ENCODE data around the gene TFCP2L1.
"Not testable (repeated sequence)": the region's sequence is repeated elsewhere in the genome, so short reads cannot be mapped to it uniquely, and the experiment has no call there.

The TFCP2L1 gene, protein sequence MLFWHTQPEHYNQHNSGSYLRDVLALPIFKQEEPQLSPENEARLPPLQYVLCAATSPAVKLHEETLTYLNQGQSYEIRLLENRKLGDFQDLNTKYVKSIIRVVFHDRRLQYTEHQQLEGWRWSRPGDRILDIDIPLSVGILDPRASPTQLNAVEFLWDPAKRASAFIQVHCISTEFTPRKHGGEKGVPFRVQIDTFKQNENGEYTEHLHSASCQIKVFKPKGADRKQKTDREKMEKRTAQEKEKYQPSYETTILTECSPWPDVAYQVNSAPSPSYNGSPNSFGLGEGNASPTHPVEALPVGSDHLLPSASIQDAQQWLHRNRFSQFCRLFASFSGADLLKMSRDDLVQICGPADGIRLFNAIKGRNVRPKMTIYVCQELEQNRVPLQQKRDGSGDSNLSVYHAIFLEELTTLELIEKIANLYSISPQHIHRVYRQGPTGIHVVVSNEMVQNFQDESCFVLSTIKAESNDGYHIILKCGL

DNA sequence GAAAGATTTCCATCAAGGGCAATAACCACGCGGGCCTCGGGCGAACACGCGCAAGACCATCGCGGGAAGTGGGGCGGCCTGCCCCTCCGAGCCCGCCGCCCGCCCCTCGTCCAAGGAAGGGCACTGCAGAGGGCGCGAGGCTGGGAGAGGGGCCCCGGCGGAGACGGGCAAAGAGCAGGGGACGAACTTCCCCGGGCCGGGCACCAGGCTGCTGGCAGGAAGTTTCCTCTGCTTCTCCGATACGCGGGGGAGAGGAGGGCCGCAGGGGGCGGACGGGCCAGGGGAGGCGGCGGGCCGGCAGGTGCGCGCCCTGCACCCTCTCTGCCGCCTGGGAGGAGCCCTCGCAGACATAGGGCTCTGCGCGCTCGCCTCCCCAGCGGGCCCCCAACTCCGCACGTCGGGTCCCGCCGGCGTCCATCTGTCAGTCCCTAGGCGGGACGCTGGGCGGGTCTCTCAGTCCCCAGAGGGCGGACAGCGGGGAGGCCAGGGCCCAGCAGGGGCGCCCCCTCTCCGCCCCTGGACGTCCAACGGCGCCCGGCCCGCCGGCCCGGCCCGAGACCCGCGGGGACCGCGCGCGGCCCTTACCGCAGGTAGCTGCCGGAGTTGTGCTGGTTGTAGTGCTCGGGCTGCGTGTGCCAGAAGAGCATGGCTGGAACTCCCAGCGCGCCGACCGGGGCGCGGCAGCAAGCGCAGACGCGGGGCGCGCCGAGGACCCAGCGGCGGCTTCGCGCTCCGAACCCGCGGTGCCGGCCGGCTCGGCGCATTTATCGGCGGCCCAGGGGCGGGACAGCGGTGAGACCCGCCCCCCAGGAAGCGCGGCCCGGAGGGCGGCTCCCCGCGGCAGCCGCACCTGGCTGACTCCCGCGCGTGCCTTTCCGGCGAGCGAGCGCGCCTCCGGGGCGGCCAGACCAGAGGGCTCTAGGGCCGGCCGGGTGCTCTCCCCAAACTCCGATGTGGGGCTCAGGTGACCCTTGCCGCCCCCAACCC is at the start of gene TFCP2L1:
TFCP2L1 (minus strand) TSS at position 740 of the 987 bp plus-strand sequence; CDS start at position 647, 93 bp downstream.
- H3K27ac ChIP-seq = no peak within 1 kb of the TSS
- TF ChIP-seq ZFX (IDR thresholded peaks at IDR 0.05) = no peak
- TF ChIP-seq, protein P1, sequence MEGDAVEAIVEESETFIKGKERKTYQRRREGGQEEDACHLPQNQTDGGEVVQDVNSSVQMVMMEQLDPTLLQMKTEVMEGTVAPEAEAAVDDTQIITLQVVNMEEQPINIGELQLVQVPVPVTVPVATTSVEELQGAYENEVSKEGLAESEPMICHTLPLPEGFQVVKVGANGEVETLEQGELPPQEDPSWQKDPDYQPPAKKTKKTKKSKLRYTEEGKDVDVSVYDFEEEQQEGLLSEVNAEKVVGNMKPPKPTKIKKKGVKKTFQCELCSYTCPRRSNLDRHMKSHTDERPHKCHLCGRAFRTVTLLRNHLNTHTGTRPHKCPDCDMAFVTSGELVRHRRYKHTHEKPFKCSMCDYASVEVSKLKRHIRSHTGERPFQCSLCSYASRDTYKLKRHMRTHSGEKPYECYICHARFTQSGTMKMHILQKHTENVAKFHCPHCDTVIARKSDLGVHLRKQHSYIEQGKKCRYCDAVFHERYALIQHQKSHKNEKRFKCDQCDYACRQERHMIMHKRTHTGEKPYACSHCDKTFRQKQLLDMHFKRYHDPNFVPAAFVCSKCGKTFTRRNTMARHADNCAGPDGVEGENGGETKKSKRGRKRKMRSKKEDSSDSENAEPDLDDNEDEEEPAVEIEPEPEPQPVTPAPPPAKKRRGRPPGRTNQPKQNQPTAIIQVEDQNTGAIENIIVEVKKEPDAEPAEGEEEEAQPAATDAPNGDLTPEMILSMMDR (conservative IDR thresholded peaks at IDR 0.05) = no peak

DNA sequence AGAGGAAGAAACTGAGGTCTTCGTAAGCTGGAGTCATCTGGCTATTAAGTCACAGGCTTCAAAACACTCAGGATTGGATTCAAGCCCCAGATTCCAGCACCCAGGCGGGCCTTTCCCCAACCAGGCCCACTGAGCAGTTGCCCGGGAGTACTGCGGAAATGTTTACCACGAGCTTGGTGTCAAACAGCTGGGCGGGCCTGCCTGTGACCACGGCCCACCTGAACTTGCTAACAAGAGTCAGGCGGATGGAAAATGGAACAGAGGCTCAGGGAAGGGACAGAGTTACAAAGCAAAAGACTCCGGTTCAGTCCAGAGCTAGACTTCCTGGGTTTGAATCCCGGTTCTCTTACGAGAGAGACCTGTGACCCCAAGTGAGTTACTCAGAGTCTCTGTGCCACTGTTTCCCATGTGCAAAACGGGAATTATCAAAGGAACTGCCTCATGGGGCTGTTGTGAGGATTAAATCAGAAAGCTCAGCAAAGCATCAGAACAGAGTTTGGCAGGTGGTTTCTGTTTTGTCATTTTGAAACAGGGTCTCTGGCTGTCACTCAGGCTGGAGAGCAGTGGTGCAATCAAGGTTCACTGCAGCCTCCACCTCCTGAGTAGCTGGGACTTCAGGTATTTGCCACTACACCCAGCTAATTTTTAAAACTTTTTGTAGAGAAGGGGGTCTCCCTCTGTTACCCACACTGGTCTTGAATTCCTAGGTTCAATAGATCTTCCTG is 49.0 kb upstream of the TFCP2L1 start:
- TF ChIP-seq, protein P1 (conservative IDR thresholded peaks at IDR 0.05) = no peak
- TF ChIP-seq ZFX (IDR thresholded peaks at IDR 0.05) = no peak
- no peak overlapping the region for H3K27ac ChIP-seq

DNA sequence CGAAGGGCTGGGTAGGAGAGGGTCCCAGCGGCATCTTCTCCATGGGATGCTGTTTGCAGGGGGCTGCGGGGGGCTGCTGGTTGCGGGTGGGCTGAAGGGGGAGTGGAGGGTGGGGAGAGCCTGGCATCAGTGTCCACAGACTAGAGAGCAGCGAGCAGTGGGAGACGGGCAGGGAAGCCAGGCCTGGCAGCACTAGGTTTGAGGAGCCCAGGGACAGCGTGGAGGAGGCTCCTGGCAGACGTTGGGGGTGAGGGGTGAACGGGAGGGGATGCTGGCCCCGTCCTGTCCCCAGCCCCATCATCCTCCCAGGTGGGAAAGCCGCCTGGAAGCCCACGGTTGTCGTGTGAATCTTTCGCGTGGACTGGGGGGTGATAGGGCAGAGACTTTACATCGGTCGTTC is 48.2 kb upstream of the TFCP2L1 start:
- TF ChIP-seq ZFX (IDR thresholded peaks at IDR 0.05) = no peak
- TF ChIP-seq, protein P1 (conservative IDR thresholded peaks at IDR 0.05) = no peak
- no peak overlapping the region for H3K27ac ChIP-seq

DNA sequence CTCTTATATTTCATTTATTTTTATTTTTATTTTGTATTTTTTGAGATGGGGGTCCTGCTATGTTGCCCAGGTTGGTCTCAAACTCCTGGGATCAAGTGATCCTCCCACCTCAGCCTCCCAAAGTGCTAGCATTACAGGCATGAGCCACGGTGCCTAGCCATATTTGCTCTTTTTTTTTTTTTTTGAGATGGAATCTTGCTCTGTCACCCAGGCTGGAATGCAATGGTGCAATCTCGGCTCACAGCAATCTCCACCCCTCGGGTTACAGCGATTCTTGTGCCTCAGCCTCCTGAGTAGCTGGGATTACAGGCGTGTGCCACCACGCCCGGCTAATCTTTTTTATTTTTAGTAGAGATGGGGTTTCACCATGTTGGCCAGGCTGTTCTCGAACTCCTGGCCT is 46.3 kb upstream of the TFCP2L1 start:
- H3K27ac ChIP-seq = not testable (repeated sequence)

DNA sequence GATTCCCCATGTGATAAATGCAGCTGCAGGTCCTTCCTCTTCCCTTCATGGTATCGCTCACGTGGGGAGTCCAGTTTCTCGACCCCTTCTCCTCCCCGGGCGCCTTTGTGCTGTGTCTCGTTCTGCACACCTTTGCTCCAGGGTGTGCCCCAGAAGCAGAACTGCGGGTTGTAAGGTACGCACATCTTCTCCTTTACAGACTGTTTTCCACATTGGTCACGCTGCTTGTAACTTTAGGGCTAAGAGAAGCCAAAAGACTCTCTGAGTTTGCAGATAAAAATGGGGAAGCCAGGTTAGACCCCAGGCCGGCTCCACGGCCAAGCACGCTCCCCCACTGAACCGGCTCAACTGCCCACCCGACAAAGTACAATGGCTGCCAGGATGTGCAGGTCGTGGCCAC is 45.9 kb upstream of the TFCP2L1 start:
- H3K27ac ChIP-seq = no peak overlapping the region
- TF ChIP-seq, protein P1 (conservative IDR thresholded peaks at IDR 0.05) = no peak
- no peak for TF ChIP-seq ZFX (IDR thresholded peaks at IDR 0.05)

DNA sequence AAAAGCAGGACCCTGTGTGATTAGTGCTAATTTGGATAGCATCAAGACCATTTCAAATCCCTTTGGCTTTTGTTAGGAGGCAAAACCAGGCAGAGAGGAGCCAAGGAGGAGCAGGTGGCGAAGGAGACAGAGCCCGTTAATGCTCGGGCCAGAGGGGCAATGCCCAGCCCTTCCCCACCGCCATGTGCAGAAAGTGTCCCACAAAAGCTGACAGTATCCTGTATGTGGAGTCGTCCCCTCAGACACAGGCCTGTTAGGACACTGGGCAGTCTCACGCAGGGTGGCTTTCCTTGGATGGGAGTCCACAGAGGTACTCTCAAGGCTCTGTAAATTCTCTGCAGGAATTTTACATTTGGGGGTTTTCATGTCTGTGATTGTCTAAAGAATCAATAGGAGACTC is 44.8 kb upstream of the TFCP2L1 start:
- TF ChIP-seq, protein P1 (conservative IDR thresholded peaks at IDR 0.05) = no peak
- no peak for TF ChIP-seq ZFX (IDR thresholded peaks at IDR 0.05)
- H3K27ac ChIP-seq = no peak overlapping the region

DNA sequence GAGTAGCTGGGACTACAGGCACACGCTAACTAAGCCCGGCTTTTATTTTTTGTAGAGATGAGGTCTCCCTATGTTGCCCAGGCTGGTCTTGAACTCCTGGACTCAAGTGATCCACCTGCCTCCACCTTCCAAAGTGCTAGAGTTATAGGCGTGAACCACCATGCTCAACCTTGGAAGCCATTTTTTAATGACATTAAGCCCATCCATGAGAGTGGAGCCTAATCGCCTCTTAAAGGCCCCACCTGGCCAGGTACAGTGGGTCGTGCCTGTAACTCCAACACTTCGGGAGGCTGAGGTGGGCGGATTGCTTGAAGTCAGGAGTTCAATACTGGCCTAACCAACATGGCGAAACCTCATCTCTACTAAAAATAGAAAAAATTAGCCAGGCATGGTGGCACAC is 41.6 kb upstream of the TFCP2L1 start:
- TF ChIP-seq, protein P1 (conservative IDR thresholded peaks at IDR 0.05) = no peak
- TF ChIP-seq ZFX (IDR thresholded peaks at IDR 0.05) = no peak

More for the DNA sequence above, 41.6 kb upstream of the TFCP2L1 start:
- H3K27ac ChIP-seq = no peak overlapping the region

All from C4-2B (cell line).